ENCODE measurements around the gene NFILZ. TPM values are rescaled to one million over a fixed set of nuclear protein-coding genes. Genes with fewer than 3 reads are reported as not detected.

The NFILZ gene
- total RNA-seq, 2 experiments from 2014 or later: not detected

DNA sequence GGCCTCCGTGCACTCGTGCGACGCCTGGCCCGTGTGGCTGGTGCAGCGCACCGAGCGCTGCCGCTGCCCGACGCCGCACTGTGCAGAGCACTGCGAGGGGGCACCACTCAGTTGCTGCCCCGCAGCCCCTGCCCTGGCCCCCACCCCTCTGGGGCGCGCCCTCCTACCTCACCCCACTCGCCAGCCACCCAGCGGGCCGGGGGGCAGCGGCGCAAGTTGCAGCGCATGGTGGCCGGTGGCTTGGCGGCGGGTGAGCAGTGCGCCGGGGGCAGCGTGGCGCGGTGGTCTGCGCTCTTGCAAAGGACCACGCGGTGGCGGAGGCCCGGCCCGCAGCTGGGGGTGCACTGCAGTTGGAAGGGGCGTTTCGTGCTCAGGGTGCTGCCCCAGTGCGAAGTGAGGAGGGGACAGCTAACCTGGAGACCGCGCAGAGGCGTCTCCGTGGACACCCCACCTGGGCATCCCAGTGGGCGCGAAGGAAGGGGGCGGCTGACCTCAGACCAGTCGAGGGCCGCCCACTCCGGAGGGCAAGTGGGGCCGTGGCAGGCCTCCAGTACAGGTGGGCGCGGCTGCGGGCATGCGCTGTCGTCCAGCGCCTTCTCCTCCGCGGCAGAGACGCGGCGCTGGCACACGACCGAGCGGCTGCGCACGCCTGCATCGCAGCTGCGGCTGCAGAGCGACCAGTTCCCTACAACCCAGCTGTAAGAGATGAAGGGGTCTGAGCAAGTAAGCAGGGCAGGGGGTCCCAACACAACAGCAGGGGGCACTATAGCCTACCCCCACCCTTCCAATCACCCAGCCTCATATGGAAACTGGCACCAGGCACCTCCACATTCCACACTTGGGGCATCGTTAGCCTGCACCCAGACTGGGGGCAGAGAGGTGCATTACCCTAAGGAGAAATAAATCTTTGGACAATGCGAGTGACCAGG is 45.2 kb upstream of the NFILZ start:
- Histone ChIP-seq H3K27ac (ENCODE audit: low read depth, low read length, poor library complexity, severe bottlenecking) (no peak overlapping the region), H3K4me2 (ENCODE audit: low read length) (no peak overlapping the region), H2AFZ (ENCODE audit: low read length) (no peak overlapping the region), H3K9me3 (ENCODE audit: low read length) (no peaks in the 10 kb centered on the region), H3K36me3 (ENCODE audit: insufficient read depth, low read length) (no peaks in the 10 kb centered on the region), H3K79me2 (ENCODE audit: insufficient read depth, low read depth, low read length) (no peaks in the 10 kb centered on the region), H4K20me1 (ENCODE audit: insufficient read depth, low read length) (no peaks in the 10 kb centered on the region), H3K4me3 (ENCODE audit: low read depth, low read length, poor library complexity, severe bottlenecking) (no peak overlapping the region), H3K9me2 (ENCODE audit: insufficient read depth, low read length) (no peaks in the 10 kb centered on the region), H3K4me1 (ENCODE audit: insufficient read depth, low read length, poor library complexity, severe bottlenecking) (no peaks in the 10 kb centered on the region)
- no peak for DNase-seq (ENCODE audit: low spot score)
- TF ChIP-seq CTCF (conservative IDR thresholded peaks at IDR 0.05; ENCODE audit: low read length) (no peak), EZH2phosphoT487 (IDR thresholded peaks at IDR 0.05; ENCODE audit: borderline replicate concordance, low read depth, low read length) (no peak)
- BruUV-seq (replicated peaks): no TSS peak
- intact Hi-C loops (cut with micrococcal nuclease; ENCODE audit: unreplicated experiment): loop anchor here (5.0 kb wide), 1 partner anchor 73 kb away; the partner anchor contains the start of gene ZNF414
- CTCF ChIA-PET (ENCODE audit: unreplicated experiment): interaction anchor here (0.6 kb wide), 1 partner anchor 632 kb away, joined by 3 read pairs; no protein-coding TSS in a partner anchor
- POLR2A ChIA-PET: no interaction called here

DNA sequence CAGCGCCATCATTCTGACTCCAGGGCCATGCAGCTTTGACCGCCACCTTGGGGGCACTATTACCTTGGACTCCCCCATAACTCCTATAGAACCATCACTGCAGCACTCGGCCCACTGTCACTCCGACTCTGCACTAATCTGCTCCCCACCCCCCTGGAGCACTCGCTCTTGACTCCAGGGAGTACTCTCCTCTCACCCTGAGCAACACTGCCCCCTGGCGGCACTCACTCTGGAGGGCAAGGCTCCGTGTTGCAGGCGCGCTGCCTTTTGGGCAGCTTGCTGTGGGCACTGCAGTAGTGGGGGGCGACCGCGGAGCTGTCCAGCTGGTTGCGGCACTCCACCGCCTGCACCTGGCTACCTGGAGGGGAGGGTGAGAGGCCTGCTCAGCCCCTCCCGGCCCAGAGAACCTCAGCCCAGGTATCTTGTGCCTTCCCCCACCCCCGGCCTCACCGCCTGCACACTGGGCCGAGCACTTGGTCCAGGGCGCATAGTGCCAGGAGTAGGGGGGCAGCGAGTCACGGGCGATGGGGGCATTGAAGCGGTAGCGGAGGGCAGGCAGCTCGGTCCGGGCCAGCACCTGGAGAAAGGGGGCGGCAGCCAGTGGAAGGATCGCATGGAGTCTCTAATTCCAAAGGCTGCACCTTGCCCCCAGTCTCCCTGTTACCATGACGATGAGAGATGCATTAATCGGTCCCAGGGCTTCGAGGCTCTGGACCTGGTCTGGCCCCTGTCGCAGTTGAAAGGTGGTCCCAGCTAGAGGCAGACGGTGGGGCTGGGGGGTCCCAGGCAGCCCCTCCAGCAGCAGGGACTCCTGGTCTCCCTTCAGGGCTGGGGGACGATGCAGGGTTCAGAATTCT is 44.3 kb upstream of the NFILZ start:
- no peaks in the 10 kb centered on the region for H3K36me3 ChIP-seq (ENCODE audit: insufficient read depth, low read length)
- TF ChIP-seq EZH2phosphoT487 (IDR thresholded peaks at IDR 0.05; ENCODE audit: borderline replicate concordance, low read depth, low read length) (no peak), CTCF (conservative IDR thresholded peaks at IDR 0.05; ENCODE audit: low read length) (peak; percentile 81)
- DNase-seq (ENCODE audit: low spot score): peak; percentile 47
- H3K27ac ChIP-seq (ENCODE audit: low read depth, low read length, poor library complexity, severe bottlenecking): no peak overlapping the region
- no peak overlapping the region for H3K4me3 ChIP-seq (ENCODE audit: low read depth, low read length, poor library complexity, severe bottlenecking)
- ChIA-PET POLR2A (no interaction called here), CTCF (ENCODE audit: unreplicated experiment) (interaction anchor here (0.6 to 1.4 kb wide), 2 partner anchors 8 to 633 kb away, joined by 3 to 6 read pairs; no protein-coding TSS in a partner anchor)
- no peaks in the 10 kb centered on the region for H3K9me2 ChIP-seq (ENCODE audit: insufficient read depth, low read length)
- H4K20me1 ChIP-seq (ENCODE audit: insufficient read depth, low read length): no peaks in the 10 kb centered on the region
- H3K79me2 ChIP-seq (ENCODE audit: insufficient read depth, low read depth, low read length): no peaks in the 10 kb centered on the region
- H2AFZ ChIP-seq (ENCODE audit: low read length): no peak overlapping the region
- no peaks in the 10 kb centered on the region for H3K4me1 ChIP-seq (ENCODE audit: insufficient read depth, low read length, poor library complexity, severe bottlenecking)
- H3K4me2 ChIP-seq (ENCODE audit: low read length): no peak overlapping the region
- H3K9me3 ChIP-seq (ENCODE audit: low read length): no peaks in the 10 kb centered on the region
- no TSS peak for BruUV-seq (replicated peaks)
- intact Hi-C loops (cut with micrococcal nuclease; ENCODE audit: unreplicated experiment): no loop called here
